ENCODE results near the gene SMAD4.

DNA sequence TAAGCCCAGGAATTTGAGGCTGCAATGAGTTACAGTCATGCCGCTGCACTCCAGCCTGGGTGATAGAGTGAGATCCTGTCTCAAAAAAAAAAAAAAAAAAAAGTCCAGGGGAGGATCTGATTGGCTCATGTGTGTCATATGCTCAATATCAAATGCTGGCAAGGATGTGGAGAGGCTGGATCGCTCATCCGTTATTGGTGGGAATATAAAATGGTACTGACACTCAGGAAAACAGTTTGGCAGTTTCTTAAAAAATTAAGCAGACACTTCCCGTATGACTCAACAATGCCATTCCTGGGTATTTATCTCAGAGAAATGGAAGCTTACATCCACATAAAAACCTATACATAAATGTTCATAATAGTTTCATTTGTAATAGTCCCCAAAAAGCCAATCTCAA is 98.5 kb downstream of the SMAD4 start:
- no peak for TF ChIP-seq ZNF274 (IDR thresholded peaks at IDR 0.05; ENCODE audit: low read depth, low read length)
- TF ChIP-seq SUZ12 (IDR thresholded peaks at IDR 0.05; ENCODE audit: extremely low read depth, insufficient read depth, insufficient read length) = no peak
- TF ChIP-seq YY1 (IDR thresholded peaks at IDR 0.05; ENCODE audit: insufficient read depth, insufficient read length) = no peak
